HG03103 (cell line): ENCODE results near the gene RPS6KL1.

Experiments
- ATAC-seq: cut with Tn5 transposase; IDR thresholded peaks from one replicate; pipeline ENCODE4 v1.9.1; 2021; ENCODE audit warnings: low read depth; ENCODE audit not compliant: unreplicated experiment

The RPS6KL1 gene

DNA sequence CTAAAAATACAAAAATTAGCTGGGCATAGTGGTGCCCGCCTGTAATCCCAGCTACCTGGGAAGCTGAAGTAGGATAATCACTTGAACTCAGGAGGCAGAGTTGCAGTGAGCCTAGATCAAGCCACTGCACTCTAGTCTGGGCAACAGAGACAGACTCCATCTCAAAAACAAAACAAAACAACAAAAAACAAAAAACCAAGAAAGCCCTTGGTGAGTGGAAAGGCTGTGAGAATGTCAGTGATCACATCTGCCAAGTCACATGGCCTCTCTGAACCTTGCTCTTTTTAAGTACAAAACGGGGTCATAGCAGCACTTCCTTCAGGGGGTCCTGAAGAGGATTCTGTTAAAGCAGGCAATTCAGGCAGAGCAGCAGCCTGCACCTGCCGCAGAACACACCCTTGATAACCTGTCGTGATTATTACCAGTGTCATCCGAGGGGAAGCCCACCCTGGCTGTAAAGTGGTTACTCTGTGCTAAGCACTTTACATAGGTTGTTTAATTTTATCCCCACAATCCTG, 9.6 kb downstream of the RPS6KL1 start:
- ATAC-seq: no peak

DNA sequence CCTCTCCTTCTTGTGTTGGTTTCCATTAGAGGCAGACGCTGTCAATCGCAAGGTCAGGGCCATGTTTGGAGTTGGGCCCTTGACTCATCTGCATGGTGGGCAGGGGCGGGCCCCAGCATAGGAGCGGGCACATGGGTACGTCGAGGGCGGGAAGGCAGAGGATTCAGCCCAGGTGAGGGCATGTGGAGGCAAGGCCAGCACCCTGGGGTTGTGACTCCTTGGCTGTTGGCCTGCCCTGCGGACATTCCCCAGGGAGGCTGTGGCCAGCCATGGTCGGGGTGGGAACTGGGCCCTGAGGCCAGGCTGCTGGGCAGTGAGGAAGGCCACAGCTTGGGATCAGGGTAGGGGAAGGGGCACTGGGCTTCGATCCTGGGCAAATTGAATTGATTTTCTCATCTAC, 10.3 kb downstream of the RPS6KL1 start:
- no peak for ATAC-seq

DNA sequence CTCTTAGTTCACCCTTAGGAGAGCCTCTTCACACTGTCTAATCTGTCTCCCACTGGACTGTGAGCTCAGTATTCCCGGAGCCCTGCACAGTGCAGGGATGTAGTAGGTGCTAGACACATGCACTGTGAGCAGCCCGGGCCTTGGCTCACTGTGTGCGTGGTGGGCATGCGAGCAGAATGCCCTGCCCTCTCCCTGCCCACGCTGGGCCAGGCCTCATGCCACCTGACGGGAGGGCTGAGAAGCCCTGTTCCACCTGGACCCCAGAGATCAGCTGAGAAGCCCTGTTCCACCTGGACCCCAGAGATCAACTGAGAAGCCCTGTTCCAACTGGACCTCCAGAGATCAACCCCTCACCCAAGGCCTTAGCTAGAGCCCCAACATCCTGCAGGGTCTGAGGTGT, 10.9 kb downstream of the RPS6KL1 start:
- no peak for ATAC-seq

DNA sequence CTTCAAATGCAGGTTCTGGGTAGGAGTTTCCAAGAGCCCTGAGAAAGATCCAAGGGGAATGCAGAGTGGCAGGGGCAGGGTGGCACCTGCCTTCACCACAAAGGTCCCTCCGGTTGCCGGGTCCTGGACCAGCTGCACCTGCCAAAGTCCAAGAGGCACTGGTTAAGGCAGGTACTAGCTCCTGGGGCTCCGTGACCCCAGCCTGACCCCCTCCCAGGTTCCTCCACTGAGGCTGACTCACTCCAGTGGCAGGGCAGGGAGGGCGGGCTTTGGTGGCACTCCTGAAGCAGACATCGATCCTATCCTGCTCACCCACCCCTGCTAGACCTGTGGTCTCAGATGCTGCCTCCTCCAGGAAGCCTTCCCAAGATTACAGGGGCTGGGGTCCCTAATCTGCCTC, 11.4 kb downstream of the RPS6KL1 start:
- no peak for ATAC-seq

DNA sequence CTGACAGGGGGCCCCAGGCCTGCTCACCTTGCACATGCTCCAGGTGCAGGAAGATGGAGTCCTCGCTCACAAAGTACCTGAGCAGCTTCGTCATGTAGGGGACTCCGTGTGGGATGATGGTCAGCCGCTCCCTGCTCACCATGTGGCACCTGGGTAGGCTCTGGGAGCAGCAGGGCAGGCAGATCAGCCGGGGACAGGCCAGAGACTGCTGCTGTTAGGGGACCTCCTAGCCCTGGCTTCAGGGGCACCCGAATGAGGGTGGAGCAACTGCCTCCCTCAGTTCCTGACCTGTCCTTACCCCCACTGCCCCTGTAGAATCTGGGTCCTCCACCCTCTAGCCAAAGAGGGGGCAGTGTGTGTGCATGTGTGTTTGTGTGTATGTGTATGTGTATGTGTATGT, 11.8 kb downstream of the RPS6KL1 start:
- no peak for ATAC-seq

- ATAC-seq: no peak
Measured at GRCh38 chr14:74910556-74910955, 12.5 kb downstream of the RPS6KL1 start.

DNA sequence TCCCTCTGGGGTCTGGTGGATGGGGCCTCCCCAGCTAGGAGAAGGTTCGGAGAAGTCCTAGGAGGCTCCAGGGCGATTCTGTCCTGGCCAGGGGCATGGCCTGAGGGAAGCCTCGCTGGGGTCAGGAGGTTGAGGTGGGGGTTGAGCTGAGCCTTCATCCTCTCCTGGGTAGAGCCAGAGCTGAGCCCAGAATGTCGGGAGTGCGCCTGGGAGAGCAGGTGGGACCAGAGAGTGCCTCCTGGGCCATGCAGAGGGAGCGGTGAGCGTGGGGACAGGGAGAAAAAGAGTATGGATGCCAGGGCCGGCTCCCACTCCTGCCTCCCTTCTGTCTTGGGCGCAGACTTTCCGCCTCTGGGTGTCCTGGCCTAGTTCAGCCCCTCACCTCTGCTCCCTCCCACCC, 13.1 kb downstream of the RPS6KL1 start:
- no peak for ATAC-seq

DNA sequence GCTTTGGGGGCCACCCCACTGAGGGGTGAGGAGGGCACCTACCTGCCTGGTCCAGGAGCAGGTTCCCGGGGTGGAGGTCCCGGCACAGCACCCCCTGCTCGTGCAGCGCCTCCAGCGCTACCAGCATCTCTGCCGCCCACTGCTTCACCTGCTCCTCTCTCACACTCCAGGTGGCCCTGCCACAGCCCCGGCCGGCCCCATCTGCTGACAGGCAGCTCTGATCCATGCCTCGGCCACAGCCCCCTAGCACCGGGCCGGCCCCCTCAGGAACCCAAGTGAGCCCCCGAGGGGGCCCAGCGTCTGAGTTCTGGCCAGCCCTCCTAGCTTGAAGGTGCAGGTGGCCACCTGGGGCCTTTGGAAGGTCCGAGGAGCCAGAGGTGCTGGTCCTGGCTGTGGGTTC, 13.6 kb downstream of the RPS6KL1 start:
- no peak for ATAC-seq

DNA sequence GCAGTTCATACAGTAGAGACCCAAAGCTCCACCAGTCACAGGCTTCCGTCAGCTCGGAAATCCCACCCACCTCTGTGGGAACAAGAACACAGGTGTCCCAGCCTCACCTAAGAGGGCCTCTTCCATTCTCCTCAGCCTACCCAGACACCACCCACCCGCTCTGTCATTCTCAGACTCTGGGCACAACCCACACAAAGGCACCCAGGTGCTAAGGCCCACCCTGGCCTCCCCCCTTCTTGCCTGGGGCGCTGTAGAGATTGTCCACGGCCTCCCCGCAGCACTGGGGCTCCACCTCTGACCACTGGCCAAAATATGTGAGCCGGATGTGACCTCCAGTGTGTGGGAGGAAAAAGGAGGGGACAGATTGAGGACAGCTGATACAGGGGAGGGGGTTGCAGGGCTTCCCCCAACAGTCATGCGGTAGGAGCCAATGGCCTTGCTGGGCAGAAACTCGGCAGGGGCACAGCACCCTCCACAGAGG, 14.2 kb downstream of the RPS6KL1 start:
- no peak for ATAC-seq

DNA sequence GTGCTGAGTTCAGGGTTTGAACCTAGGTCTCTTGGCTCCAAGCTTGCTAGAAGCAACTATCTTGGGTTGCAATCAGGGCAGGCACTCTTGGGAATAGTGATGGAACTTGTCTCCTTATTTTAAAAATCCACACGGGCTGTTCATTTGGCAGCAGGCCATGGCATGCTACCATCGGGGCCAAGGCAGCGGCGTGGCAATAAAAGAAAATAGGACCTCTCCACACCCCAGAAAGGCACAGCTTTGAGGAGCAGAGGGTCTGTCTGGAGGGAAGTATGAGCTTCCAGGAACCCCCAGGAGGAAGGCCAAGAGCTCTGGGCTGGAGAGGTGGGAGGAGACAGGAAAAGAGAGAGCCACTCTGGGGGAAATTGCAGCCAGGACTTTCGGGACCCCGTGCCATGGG, 15.3 kb downstream of the RPS6KL1 start:
- ATAC-seq: no peak

- ATAC-seq: no peak
Measured at GRCh38 chr14:74906925-74907521, 16.0 kb downstream of the RPS6KL1 start.

- ATAC-seq: no peak
Measured at GRCh38 chr14:74905595-74906142, 17.4 kb downstream of the RPS6KL1 start.

GRCh38 chr14:74904635-74905503, 18.2 kb downstream of the RPS6KL1 start:
- no peak for ATAC-seq

GRCh38 chr14:74902941-74903705, 19.9 kb downstream of the RPS6KL1 start:
- ATAC-seq: no peak

DNA sequence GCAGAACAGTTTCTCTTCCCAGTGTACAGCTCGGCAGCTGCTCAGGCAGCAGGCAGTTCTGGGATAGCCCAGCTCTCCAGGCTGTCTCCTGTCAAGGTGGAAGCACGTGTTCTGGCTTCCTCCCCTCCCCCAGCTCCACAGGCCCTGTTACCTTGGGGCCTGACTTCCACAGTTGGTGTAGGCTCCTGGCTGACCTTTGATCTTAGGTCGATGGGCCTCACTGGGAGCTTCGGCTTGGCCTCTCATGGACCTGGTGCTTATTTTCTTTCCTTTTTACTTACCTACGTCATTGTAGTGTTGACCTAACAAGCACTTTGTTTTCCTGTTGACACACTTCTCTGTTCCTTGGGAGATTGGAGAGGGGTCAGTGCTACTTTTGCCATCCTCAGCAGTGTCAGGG, 24.4 kb downstream of the RPS6KL1 start:
- no peak for ATAC-seq

- no peak for ATAC-seq
Measured at GRCh38 chr14:74898083-74898482, 25.0 kb downstream of the RPS6KL1 start.

- no peak for ATAC-seq
Measured at GRCh38 chr14:74897642-74898041, 25.4 kb downstream of the RPS6KL1 start.

- no peak for ATAC-seq
Measured at GRCh38 chr14:74896400-74896799, 26.7 kb downstream of the RPS6KL1 start.

- no peak for ATAC-seq
Measured at GRCh38 chr14:74893614-74894091, 29.4 kb downstream of the RPS6KL1 start.

GRCh38 chr14:74892745-74893144, 30.3 kb downstream of the RPS6KL1 start:
- no peak for ATAC-seq

DNA sequence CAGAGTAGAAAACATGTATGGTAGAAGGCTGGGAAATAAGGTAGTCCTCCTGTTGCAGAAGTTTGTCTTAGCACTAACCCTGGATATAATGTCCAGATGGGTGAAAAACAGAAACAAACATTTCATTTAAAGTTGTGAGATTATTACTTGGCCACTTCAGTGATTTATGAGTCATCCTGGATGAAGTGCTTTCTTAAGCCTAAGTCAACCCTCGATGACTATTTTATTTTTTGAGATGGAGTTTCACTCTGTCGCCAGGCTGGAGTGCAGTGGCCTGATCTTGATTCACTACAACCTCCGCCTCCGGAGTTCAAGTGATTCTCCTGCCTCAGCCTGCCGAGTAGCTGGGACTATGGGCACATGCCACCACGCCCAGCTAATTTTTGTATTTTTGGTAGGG, 31.2 kb downstream of the RPS6KL1 start:
- ATAC-seq: no peak
